Pancreas (tissue), 10 donors: ENCODE results near the gene KLHL25. TPM values are rescaled to one million over a fixed set of nuclear protein-coding genes. Genes with fewer than 3 reads are reported as not detected.

ENCODE experiments used
- ATAC-seq, 4 donors: fragments of 200-7000 bp; cut with Tn5 transposase; one replicate each; pipeline versions ENCODE4 v1.8.0 to v1.9.1; 2020; ENCODE audit warnings: mild to moderate bottlenecking in 4 of 4, moderate library complexity in 4 of 4
- DNase-seq, 6 donors: peaks; one replicate each; pipeline ENCODE4 v3.0.0-alpha.2; 2020
- FAIRE-seq: peaks from 2 replicates; lab custom pipeline; 2012; peaks lifted over from hg19 to GRCh38; lab: Jason Lieb, UNC
- H3K27ac ChIP-seq, 4 donors: fragments of 200-600 bp; sonication (generic); 1 replicate in 3 of 4; 2 replicates in 1 of 4; pipeline versions ENCODE4 v1.5.0 to v1.8.0; 2020
- H3K27me3 ChIP-seq, 4 donors: fragments of 200-600 bp; one replicate each; pipeline ENCODE4 v1.8.0; 2021
- H3K36me3 ChIP-seq, 3 donors: fragments of 200-600 bp; sonication (generic) in 1 of 3; one replicate each; pipeline versions ENCODE4 v1.5.0 to v1.8.0; 2020 to 2021
- H3K4me1 ChIP-seq, 3 donors: fragments of 200-600 bp; one replicate each; pipeline ENCODE4 v1.8.0; 2021
- H3K4me3 ChIP-seq, 4 donors: fragments of 200-600 bp; sonication (generic) in 2 of 4; one replicate each; pipeline versions ENCODE4 v1.5.0 to v1.8.0; 2020 to 2021
- H3K9me3 ChIP-seq, 4 donors: fragments of 200-600 bp; one replicate each; pipeline ENCODE4 v1.8.0; 2021
- WGBS, 2 donors: extraction: QIAGEN DNeasy Blood & Tissue Kit; methylation state at CpG; one replicate each; pipeline ENCODE4 v1.1.7; 2013; 5-methylcytosine and 5-hydroxymethylcytosine counted together
- intact Hi-C, 3 donors: fragments of 100-400 bp; cut with DNase I; formaldehyde crosslinking; loops; one replicate each; pipeline versions ENCODE4 v1.11.1 to v1.14.2; 2022
- polyA plus RNA-seq, 2 donors: library from polyadenylated mRNA; stranded (reverse); fragments of 200-250 nt; gene quantifications; one replicate each; pipeline ENCODE4 v1.2.3, GENCODE V29; 2013
- total RNA-seq, 6 donors: library from RNA; stranded (reverse); fragmentation: NEBNext Ultra II Directional in 4 of 6; extraction: Animal tissue kit (Norgen Biotek cat#: 25700) in 4 of 6; gene quantifications; one replicate each; pipeline versions ENCODE4 v1.2.1 to v1.2.4, GENCODE V29; 2021 to 2023
- TF ChIP-seq, protein P1 (sequence below), 4 donors: fragments of 200-600 bp; sonication (generic) in 3 of 4; IDR thresholded peaks; one replicate each; pipeline versions ENCODE4 v1.5.0 to v1.8.0; 2021; ENCODE audit warnings: antibody characterized with exemption in 4 of 4
- donor health status: healthy with polysubstance abuse.
- donor health status: DM: no; HTN: no; CAD: no; lungs with moderate emphysema.
- donor health status: DM: no; HTN: no; CAD: no.
- donor health status: control.
- donor health status: control.
- donor health status: Bipolar disorder and iron deficiency.
- donor health status: DM: yes; HTN: yes; CAD: no.
- donor health status: DM: no; HTN: no; CAD: no.
- donor health status: DM: no; HTN: no; CAD: no.
- donor health status: DM: yes; HTN: yes; CAD: no.

Gene KLHL25
- total and polyA plus RNA-seq, 8 donors, result 0.93 to 3.3 (median 2.0) TPM

DNA sequence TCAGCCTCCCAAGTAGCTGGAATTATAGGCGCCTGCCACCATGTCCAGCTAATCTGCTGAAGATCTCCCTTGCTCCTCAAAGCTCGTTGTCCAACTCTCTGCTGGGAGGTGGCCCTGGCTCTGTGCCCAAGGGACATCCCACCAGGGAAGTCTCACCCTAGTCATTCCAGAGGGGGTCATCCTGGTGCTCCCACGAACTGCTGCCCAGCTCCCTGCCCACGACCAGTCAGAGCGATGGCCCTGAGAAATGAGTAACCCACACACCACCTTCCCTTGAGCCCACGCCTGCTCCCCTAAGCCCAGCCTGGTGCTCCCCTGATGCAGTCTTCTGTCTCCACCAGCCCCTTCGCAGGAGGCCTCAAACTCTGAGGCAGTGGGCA is 5.2 kb downstream of the KLHL25 start:
- TF ChIP-seq, protein P1, sequence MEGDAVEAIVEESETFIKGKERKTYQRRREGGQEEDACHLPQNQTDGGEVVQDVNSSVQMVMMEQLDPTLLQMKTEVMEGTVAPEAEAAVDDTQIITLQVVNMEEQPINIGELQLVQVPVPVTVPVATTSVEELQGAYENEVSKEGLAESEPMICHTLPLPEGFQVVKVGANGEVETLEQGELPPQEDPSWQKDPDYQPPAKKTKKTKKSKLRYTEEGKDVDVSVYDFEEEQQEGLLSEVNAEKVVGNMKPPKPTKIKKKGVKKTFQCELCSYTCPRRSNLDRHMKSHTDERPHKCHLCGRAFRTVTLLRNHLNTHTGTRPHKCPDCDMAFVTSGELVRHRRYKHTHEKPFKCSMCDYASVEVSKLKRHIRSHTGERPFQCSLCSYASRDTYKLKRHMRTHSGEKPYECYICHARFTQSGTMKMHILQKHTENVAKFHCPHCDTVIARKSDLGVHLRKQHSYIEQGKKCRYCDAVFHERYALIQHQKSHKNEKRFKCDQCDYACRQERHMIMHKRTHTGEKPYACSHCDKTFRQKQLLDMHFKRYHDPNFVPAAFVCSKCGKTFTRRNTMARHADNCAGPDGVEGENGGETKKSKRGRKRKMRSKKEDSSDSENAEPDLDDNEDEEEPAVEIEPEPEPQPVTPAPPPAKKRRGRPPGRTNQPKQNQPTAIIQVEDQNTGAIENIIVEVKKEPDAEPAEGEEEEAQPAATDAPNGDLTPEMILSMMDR (IDR thresholded peaks at IDR 0.05), result no peak

DNA sequence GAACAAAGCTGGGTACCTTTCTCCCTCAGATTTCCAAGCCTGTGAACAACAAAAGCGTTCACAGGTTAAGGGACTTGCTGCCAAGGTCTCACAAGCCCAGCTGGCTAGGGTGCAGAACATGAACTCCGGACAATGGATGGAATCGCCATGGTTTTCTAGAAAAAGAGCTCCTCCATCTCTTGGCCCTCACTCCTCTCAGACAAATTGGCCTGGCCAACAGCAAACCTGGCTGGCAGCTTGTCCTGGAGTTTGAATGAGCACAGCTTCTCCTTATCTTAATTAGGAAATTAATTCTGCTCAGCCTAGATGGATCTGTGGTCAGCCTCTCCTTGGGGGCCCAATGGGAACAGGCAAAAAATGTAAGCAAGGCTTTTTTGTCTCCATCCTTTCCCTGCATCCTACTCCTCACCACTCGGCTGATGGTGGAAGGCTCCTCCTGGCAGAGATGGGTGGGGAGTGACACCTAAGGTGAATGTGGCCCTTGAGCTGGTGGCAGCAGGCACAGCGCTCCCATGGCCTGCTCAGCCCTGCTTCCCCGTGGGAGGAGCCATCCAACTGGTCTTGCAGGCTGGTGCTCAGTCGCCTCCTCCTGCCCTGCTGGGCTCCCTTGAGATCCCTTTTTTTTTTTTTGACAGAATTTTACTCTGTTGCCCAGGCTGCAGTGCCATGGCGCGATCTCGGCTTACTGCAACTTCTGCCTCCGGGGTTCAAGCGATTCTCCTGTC is 5.8 kb downstream of the KLHL25 start:
- TF ChIP-seq, protein P1 (IDR thresholded peaks at IDR 0.05), result no peak
- no peak for FAIRE-seq
- intact Hi-C loops, result no loop called here
- peak in 3 of 4 donors; percentile 44 to 74 (median 53) for ATAC-seq
- Histone ChIP-seq H3K27ac (no peak overlapping the region), H3K9me3 (no peaks in the 10 kb centered on the region), H3K27me3 (no peaks in the 10 kb centered on the region), H3K4me1 (peaks cover 5 to 14% (median 6%) of the 10 kb centered on the region in 3 donors), H3K4me3 (no peak overlapping the region), H3K36me3 (no peaks in the 10 kb centered on the region)
- 51 to 53% methylated on average over 12 of the region's 12 CpGs for WGBS, 2 donors
- peak in 5 of 6 donors; percentile 35 to 74 (median 53) for DNase-seq

More for the DNA sequence above, 5.2 kb downstream of the KLHL25 start:
- Histone ChIP-seq H3K27ac (no peak overlapping the region), H3K4me1 (peaks cover 5 to 14% (median 6%) of the 10 kb centered on the region in 3 donors), H3K27me3 (no peaks in the 10 kb centered on the region), H3K9me3 (no peaks in the 10 kb centered on the region), H3K36me3 (no peaks in the 10 kb centered on the region), H3K4me3 (no peak overlapping the region)
- intact Hi-C loops, result no loop called here
- ATAC-seq (no peak), DNase-seq (peak in 2 of 6 donors; percentile 50 to 54), FAIRE-seq (no peak)
- WGBS, 2 donors, result 78 to 81% methylated on average over 7 of the region's 7 CpGs

DNA sequence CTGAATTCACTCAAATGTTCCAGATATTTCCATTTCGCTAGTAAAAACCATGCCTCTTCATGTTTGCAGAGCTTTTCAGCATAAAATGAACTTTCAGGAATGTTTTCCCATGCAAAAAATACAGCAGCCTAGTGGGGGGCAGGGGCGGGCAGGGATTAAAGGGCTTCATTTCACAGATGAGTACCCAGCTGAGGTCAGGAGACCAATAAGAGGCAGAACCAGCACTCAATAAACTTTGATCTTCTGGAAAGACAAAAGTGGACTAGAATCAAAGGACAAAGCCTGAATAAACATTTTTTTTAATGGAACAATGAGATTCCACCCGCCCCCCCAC is 8.0 kb downstream of the KLHL25 start:
- no peak for DNase-seq
- H3K4me3 ChIP-seq, result no peak overlapping the region

DNA sequence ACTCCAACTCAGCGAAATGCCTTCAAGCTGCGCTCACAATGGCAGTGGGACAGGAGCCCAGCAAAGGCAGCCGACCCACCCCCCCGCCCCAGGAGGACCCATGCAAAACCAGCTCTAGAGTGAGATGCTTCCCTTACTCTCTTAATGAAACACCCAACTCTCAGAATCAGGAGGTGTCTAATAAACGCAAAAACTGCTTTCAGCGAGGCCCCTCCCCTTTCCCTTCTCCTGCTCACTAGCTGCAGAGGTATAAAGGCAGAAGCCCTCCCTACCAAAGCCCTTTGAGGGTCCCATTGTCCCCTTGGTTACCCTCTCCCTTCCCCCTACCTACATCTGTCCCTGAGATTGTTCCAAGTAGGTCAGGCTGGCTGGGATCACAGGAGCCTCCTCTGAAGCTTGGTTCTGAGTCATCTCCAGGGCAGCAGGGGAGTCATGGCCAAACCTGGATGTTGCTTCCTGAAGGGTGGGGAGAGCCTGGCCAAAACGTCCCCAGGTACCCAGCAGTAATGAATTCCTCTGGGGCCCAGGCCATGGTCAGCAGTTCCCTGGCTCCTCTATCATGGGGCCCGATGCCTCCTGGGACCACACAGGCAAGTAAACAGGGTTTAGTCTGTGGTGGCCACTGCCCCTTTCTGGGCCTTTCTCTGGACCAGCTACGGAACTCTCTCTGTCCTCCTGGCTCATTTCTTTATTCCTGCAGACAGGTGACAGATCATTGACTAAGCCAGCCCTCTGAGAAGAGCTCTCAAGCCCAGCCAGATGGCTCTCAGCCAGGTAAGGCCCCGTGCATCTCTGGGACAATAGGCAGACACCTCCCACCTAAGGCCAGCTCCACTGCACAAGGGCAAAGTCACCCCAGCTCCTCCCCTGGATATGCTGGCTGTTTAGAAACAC is 8.6 kb downstream of the KLHL25 start:
- Histone ChIP-seq H3K4me1 (peaks cover 0 to 10% (median 6%) of the 10 kb centered on the region in 3 donors), H3K27me3 (no peaks in the 10 kb centered on the region), H3K36me3 (no peaks in the 10 kb centered on the region), H3K27ac (peak overlapping the region in 2 of 4 donors; percentile 46 to 58), H3K9me3 (no peaks in the 10 kb centered on the region), H3K4me3 (no peak overlapping the region)
- DNase-seq, result peak in 1 of 6 donors; percentile 37
- ATAC-seq, result peak; percentile 42 to 77 (median 66)
- intact Hi-C loops, result no loop called here
- no peak for FAIRE-seq
- TF ChIP-seq, protein P1 (IDR thresholded peaks at IDR 0.05), result no peak
- WGBS, 2 donors, result 58 to 62% methylated on average over 10 of the region's 10 CpGs

More for the DNA sequence above, 8.0 kb downstream of the KLHL25 start:
- FAIRE-seq (no peak), ATAC-seq (no peak)
- intact Hi-C loops, result no loop called here
- Histone ChIP-seq H3K4me1 (peaks cover 0 to 10% (median 6%) of the 10 kb centered on the region in 3 donors), H3K27ac (peak overlapping the region in 2 of 4 donors; percentile 46 to 58), H3K9me3 (no peaks in the 10 kb centered on the region), H3K27me3 (no peaks in the 10 kb centered on the region), H3K36me3 (no peaks in the 10 kb centered on the region)
- WGBS, 2 donors, result 77 to 82% methylated on average over 3 of the region's 3 CpGs
- TF ChIP-seq, protein P1 (IDR thresholded peaks at IDR 0.05), result no peak
